ENCODE results near the gene HIVEP2.

The HIVEP2 gene

DNA sequence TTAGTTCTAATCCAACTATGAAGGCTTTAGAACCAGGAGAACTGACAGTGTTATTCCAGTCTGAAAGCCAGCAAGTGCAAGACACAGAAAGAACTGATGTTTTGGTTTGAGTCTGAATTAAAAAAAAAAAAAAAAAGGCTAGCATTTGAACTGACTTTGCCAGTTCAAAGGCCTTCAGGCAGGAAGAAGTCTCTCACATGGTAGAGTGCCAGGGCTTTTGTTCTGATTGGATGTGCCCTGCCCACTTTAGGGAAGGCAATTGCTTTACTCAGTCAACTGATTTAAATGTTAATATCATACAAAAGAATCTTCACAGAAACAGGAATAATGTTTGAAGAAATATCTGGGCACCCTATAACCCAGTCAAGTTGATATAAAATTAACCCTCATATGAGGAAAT, 212.2 kb downstream of the HIVEP2 start:
- no peak for DNase-seq (ENCODE audit: low spot score)

DNA sequence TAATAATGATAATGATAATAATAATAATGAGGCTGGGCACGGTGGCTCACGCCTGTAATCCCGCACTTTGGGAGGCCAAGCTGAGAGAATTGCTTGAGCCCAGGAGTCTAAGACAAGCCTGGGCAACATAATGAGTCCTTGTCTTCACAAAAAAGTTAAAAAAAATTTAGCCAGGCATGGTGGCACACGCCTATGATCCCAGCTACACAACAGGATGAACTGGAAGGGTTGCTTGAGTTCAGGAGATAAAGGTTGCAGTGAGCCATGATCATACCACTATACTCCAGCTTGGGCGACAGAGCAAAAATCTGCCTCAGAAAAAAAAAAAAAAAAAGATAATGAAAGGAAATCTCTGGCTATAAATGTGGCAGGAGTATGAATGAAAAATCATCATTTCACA, 213.4 kb downstream of the HIVEP2 start:
- DNase-seq (ENCODE audit: low spot score): no peak

DNA sequence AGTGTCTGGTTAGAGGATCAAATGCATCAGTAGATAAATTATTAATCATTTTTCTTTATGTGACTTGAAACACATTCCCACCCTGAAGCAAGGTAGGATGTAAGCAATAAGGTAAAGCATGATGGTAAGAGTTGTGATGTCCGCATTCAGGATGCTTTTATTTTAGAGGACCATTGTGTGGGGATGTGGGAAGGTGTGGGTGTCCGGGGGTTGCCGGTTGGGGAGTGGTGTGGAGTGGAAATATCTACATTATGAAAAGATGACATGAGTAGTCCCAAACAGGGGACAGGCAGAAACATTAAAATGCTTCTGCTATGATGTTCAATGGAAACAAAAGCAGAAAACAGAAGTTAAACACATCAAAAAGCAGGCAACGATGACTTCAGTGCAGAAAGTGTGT, 215.4 kb downstream of the HIVEP2 start:
- DNase-seq (ENCODE audit: low spot score): no peak

DNA sequence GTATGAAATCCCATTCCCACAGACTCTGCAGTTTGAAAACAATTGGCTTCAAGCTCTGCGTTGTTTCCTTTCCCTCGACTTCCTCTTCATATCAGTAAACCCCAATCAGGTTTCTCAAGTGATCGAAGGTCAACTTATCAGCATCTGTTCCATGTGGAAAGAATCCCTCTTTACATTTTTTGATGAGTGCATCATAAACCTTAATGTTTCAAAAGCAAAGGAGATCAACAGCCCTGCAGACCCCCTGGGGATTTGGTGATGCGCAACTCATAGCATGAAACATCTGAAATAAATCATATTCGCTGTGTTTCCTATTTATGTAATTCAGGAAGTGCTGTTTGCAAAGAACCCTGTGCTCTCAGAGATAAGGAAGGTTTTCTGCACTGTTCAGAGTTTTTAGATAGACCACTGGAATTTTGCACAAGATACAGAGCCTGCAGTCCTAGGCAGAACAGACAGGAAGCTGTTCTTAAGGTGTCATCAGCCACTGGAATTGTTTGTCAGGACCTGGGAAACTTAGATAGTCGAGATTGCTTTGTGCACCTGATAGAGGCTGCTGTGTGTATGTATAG, 216.0 kb downstream of the HIVEP2 start:
- peak; percentile 34 for DNase-seq (ENCODE audit: low spot score)

DNA sequence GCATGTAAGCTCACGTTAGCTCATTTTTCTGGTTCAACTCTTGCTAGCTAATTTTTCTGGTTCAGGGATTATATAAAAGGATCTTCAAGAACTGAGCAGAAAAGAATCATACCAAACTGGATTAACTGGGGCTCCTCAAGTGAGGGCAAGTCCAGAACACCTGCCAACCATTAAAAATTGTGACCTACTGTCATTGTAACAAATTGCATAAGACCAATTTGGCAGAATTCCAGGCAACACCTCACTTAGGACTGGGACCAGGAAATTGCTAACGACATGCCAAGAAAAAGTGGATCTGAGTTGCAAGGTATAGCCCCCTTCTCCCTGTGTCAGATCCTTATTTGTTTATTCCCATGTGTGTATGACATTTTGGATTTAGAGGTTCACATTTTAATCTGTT, 216.6 kb downstream of the HIVEP2 start:
- DNase-seq (ENCODE audit: low spot score): no peak

DNA sequence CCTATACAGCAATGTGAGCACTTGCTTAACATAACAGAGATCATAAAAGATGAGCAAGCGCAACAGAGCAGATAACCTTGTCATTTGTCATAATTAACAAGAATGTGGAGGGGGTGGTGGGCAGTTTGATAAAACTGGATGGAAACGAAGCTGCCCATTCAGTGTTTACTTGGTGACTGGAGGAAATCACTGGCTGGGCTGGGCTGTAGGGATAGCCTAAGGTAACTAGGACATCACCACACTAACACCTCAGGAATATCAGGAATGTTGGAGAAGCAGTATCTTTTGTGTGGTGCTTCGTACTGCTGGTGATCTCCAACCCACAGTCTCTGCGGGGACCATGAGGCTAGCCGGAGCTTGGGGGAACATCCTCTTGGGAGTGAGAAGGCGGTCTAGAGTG, 218.4 kb downstream of the HIVEP2 start:
- DNase-seq (ENCODE audit: low spot score): no peak

DNA sequence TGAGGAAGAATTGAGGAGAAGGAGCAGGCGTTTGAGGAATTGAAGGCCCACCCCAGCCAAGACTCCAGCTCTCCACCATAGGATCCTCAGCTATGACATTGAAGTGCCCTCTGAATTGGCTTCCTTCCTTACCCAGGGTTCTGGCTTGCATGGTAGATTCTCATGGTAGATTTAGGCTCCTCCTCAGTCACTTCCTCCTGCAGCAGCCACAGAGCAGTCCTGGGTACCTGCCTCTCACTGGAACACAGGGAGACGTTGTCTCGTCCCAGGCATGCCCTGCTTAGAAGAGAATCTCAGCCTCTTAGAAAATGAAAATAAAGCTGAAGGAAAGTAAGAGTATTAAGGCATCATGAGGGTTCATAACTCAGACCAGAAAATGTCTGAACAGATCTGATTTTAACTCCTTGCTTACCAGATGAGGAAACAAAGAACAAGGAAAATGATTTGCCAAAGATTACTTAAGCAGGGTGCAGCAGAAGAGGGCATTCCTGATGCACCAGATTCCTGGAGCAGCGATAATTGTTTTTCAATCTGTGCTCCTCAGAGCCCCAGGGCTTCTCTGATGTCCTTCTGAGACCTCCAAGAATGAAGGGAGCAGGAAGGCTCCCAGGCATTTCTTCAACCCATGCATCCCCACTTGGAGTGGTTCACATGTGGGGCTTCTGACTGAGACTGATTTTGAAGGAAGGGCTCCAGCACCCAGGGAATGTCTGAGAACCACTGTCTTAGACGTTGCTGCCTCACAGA, 219.8 kb downstream of the HIVEP2 start:
- DNase-seq (ENCODE audit: low spot score): no peak

DNA sequence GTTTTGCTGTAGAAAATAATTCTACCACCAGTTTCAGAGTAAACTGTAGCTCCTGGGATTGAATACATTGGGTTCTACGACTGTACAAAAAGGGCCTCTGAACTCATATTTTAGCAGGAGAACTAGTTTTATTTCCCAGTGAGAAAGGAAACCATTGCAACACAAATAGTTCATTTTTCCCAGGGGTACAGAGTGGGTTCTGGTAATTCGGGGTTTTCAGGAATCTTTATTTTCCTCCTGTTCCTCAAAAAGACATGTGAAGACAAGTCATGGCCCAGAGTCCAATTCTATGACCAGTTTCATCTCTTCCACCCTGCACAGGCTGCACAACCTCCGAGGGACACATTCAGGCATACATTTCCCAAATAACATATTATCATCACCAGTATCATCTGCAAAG, 222.1 kb downstream of the HIVEP2 start:
- no peak for DNase-seq (ENCODE audit: low spot score)

DNA sequence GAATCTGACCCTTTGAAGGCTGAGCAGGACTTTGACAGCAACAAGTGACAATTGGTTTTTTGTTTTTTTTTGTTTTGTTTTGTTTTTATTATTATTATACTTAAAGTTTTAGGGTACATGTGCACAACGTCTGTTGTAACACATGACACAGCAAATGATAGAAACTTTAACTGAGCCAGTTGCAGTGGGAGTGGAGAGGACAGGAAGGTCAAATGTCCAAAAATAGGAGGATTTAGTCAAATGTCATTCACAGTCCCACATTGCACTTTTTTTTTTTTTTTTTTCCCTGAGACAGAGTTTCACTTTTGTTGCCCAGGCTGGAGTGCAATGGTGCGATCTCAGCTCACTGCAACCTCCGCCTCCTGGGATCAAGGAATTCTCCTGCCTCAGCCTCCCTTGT, 223.0 kb downstream of the HIVEP2 start:
- no peak for DNase-seq (ENCODE audit: low spot score)

DNA sequence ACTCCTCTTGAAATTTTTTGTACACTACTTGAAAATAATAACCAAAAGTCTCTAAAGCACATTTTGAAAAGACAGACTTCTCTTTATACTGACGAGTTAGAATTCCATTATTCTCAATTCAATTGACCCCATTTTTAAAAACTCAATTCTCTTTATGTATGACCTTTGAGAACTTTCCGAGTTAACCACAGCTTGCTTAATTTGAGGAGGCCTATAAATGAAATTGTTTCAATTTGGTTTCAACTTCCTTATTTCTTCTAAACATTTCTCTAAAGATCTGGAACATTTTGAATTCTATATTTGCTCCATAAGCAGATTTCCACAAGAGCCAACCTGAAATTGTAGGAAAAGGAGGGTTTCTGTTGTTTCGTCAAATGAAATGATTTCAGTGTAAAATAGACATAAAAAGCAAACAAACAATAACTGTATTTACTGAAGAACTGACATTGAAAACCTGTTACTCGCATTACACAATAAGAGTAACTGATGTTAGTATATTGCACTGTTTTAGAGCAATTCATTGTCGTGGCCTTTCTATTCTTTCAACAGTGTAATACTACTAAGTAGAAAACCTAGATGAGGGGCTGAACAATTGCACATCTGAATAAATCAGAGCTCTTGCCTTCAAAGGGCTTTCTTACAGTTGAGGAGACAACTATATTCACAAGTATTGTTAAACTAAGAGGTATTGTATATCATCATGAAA, 223.6 kb downstream of the HIVEP2 start:
- no peak for DNase-seq (ENCODE audit: low spot score)

DNA sequence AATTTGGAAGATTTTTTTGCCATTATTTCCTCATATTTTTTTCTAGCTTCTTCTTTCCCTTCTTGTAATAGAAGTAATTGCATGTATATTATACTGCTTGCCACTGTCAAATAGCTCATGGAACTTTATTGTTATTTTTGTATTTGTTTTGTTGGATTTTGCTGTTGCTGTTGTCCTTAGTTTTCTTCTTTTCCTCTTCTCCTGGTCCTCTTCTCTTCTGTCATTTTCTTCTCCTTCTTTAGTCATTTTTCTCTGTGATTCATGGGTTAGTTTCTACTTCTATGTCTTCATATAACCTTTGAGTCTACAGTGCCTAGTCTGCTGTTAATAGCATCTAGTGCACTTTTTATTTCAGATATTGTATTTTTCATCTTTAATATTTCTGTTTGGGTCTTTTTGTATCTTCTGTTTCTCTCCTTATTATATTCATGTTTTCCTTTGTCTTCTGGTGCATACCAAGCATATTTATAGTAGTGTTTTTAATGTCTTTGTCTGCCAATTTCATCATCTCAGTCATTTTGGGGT, 226.2 kb downstream of the HIVEP2 start:
- no peak for DNase-seq (ENCODE audit: low spot score)

DNA sequence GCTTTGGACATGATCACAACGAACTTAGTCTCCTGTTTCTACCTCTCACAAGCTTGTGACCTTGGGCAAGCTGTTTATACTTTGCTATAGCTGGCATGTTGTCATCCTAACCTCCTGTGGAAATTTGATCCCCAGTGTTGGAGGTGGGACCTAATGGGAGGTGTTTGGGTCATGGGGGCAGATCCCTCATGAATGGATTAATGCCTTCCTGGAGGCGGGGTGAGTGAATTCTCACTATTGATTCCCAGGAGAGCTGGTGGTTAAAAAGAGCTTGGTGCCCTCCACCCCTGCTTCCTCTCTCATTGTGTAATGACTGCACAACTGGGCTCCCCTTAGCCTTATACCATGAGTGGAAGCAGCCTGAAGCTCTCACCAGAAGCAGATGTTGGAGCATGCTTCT, 228.9 kb downstream of the HIVEP2 start:
- no peak for DNase-seq (ENCODE audit: low spot score)

DNA sequence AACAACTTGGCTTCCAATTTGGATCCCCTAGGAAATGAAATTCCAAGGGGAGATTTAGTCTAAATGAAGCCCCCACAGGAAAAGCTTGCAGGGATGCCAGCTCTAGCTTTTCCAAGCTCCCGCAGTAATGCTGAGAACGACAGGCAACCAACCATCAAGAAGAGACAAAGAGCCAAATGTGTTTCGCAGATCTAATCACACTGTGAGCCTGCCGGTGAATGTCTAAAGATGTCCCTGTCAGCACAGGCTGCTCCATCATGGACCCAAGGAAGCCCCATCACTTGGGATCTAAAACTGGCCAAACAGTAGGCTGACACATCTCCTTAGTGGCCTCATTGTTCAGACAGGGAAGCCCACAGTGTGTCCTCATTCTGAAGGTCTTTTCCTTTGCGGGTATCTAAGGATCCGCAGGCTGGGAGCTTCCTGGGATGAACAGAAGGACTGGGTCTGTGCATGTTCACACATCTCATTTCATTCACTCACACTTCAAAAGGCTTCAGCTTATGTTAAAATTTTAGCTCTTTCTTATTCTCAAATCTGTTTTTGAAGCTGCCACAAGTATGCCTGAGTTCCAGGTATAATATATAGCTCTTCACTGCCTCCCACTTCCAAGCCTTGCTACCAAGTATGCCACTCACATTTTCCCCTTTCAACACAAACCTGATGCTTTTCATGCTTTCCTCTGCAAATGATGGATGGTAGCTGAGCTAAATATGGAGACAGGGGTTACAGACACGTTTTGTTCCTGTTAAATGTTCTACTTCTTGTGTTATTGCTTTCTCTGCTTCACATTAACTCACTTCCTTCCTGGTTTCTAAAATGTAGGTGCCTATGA, 229.8 kb downstream of the HIVEP2 start:
- DNase-seq (ENCODE audit: low spot score): no peak

DNA sequence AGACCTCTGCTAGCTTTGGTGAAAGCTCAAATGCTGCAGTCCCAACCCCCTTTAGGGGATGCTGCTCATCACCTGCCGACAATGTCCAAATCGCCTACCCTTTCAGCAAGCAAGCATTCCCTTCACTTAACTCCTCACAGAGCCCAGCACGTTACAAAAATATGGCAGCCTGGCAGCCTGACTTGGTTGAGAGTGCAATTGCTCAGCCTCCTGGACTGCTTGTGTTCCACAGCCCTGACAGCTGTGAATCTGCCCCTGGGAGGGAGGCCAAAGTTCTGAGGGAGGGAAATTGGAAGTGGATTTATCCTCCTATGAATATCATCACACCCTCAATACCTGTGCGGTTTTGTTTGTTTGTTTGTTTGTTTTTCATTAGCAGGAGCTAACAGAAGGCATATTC, 231.0 kb downstream of the HIVEP2 start:
- no peak for DNase-seq (ENCODE audit: low spot score)

DNA sequence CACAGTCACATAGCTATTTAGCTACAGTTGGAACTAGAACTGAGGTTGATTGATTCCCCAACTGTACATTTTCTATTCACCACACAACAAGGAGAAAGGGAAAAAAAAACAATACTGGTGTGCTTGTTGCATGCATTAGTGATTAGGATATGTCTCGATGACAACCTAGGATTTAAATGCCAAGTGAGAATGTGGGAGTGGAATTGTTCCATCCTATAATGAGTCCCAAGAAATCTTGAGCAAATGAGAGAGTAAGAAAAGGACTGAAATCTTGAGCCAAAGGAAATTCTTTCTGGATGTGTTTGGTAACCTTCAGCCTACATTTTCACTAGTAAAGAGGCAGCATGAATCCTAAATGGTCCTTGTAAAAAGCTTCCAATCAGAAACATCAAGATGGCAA, 232.7 kb downstream of the HIVEP2 start:
- DNase-seq (ENCODE audit: low spot score): no peak

DNA sequence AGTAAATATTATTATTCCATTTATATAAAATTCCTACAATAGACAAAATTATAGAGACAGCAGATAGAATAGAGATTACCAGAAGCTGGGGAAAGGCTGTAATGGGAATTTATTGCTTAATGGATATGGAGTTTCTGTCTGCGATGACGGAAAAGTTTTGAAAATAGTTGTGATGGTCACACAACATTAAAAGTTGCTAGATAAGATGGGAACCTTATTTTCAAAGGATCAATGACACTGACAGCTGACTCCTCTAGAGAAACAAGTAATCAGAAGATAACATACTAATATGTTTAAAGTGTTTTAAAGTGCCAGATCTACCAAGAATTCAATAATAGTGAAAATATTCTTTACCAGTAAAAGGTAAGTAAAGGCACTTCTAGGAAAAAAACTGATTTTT, 236.3 kb downstream of the HIVEP2 start:
- no peak for DNase-seq (ENCODE audit: low spot score)

DNA sequence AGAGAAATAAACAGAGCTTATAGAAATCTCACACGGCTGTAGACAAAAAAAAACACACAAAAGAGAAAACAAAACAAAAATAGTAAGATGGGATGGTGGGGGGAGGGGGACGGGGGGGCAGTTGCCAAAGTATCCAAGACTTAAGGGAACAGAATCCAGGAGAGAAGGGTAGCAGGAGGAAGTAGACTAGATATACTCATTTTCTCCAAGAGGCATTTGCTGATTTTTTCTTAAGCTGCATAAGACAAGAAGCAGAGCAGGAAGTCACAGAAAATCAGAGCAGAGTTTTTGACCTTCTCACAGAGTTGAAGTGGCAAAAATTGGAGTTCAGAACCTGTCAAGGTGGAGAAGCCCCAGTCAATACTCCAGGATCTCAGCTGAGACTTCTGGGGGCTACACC, 237.7 kb downstream of the HIVEP2 start:
- DNase-seq (ENCODE audit: low spot score): no peak

DNA sequence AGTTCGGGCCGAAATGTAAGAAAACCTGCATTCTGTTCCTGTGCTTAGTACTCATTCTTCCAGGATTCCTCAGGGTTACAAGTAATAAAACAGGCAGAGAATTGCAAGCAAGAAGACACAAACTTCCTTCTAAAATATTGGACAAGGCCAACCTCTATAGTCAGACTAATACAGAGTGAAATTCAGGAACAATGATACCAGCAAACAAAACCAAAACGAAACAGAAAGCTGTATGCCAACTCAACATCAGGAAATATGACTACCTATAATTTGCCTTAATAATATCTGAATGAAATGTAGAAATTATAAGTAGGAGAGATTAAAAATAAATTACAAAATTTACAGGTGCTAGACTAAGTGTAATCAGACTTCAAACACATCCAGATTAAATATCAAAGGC, 238.8 kb downstream of the HIVEP2 start:
- no peak for DNase-seq (ENCODE audit: low spot score)

DNA sequence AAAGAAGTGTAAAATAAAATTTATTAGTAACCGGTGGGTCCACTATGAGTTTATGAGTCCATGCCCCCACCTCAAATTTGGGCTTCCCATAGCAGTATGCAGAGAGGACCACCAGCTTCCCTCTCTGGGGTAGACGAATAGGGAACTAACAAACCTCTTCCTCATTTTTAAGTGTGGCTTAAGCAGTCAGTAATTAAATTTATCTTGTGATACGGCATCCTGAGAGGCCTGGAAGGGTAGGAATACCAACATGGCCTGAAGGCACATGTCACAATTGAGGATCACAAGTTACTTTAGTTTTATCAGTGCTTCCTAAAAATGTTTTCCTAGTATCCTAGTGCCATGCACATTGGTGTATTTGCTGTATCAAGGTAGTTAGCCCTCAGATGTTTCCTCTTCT, 239.9 kb downstream of the HIVEP2 start:
- no peak for DNase-seq (ENCODE audit: low spot score)

DNA sequence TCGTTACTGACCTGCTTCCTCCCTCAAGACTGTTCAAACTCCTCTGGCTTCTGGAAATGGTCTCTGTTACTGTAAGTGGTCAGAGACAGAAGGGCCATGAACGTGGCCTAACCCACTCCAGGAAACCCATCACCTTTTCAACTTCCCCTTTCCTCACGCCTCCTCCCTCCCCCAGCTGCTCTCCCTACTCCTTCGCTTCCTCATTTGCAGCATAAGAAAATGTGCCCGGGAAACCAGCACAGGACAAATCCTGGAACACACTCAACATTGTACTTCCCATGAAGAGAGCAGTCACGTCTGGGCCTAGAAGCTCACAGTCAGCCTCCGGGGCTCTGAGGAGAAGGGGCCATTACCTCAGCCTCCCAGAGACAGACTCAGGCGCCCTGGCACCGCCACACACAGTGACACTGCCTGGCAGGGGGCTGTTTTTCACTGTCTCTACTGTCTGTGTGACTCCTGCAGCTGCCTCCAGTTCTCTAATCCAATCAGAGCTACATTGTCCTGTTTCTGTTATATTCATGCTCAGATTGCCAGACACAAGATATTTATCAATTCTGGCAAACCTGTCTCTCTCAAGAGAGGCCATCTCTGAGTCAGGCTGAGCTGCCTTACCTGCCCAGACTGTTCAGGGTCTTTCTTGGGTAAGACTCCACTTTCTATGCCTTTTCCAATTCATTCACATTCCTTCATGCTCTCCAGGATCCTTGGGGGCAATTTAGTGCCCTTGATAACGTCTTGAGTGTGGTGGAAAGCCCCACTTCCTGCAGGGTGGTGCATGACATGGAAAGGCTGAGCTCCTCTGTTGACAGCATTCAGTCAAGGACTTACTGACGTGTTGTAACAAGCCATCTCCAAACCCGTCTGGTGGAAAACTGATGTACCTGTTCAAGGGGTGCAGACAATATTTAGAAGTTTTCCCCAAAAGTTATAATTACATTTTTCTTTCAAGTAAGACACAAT, 242.2 kb downstream of the HIVEP2 start:
- DNase-seq (ENCODE audit: low spot score): no peak

Data from GM03348 (cell line).